Mesothelial cell of epicardium (in vitro differentiated cells): ENCODE results near the gene RARG. TPM values are rescaled to one million over a fixed set of nuclear protein-coding genes. Genes with fewer than 3 reads are reported as not detected.
A peak's percentile ranks its signal among the peaks of the same experiment; 100 is the strongest.

Experiments used
- DNase-seq, 2 experiments: peaks; one replicate each; pipeline ENCODE4 v3.0.0; 2021; ENCODE audit warnings: low spot score in 2 of 2; ENCODE audit not compliant: unreplicated experiment in 2 of 2
- H3K27ac Mint-ChIP-seq: 2 replicates; pipeline ENCODE4 v1.8.0; 2021; ENCODE audit warnings: mixed read lengths
- H3K27me3 Mint-ChIP-seq: 2 replicates; pipeline ENCODE4 v1.8.0; 2021; ENCODE audit warnings: low read depth, mixed read lengths
- H3K36me3 Mint-ChIP-seq: 2 replicates; pipeline ENCODE4 v1.8.0; 2021; ENCODE audit warnings: mixed read lengths
- H3K4me1 Mint-ChIP-seq: 2 replicates; pipeline ENCODE4 v1.8.0; 2021; ENCODE audit warnings: mixed read lengths
- H3K4me3 Mint-ChIP-seq: 2 replicates; pipeline ENCODE4 v1.8.0; 2021; ENCODE audit warnings: mild to moderate bottlenecking, moderate library complexity, mixed read lengths
- H3K9me3 Mint-ChIP-seq: 2 replicates; pipeline ENCODE4 v1.8.0; 2021; ENCODE audit warnings: mixed read lengths
- CTCF ChIP-seq: fragments of 200-600 bp; sonication (generic); IDR thresholded peaks from one replicate; pipeline ENCODE4 v1.5.0; 2021; ENCODE audit warnings: antibody characterized with exemption; ENCODE audit not compliant: unreplicated experiment
- total RNA-seq: library from RNA; stranded (reverse); gene quantifications from 3 replicates; pipeline ENCODE4 v1.2.1, GENCODE V29; 2021

RARG gene
- total RNA-seq, 1 donor from 2014 or later, result 72.2 TPM

GRCh38 chr12:53224061-53224896, 7.7 kb downstream of the RARG start:
- H3K9me3 Mint-ChIP-seq, result no peaks in the 10 kb centered on the region

GRCh38 chr12:53223389-53224060, 8.5 kb downstream of the RARG start:
- H3K27ac Mint-ChIP-seq, result peak overlapping the region; percentile 96
- H3K9me3 Mint-ChIP-seq, result no peaks in the 10 kb centered on the region
- H3K36me3 Mint-ChIP-seq, result peaks cover 7% of the 10 kb centered on the region
- TF ChIP-seq CTCF, result no peak
- no peaks in the 10 kb centered on the region for H3K27me3 Mint-ChIP-seq
- H3K4me1 Mint-ChIP-seq, result peaks cover 55% of the 10 kb centered on the region
- H3K4me3 Mint-ChIP-seq, result peak overlapping the region; percentile 53
- DNase-seq, result no peak

More at GRCh38 chr12:53224061-53224896, 7.7 kb downstream of the RARG start:
- Mint-ChIP-seq H3K27ac (peak overlapping the region; percentile 90), H3K27me3 (no peaks in the 10 kb centered on the region), H3K36me3 (peaks cover 9% of the 10 kb centered on the region), H3K4me3 (peak overlapping the region; percentile 42), H3K4me1 (peaks cover 52% of the 10 kb centered on the region)
- no peak for DNase-seq
- TF ChIP-seq CTCF, result peak; percentile 39

GRCh38 chr12:53222806-53223261, 9.2 kb downstream of the RARG start:
- no peak for DNase-seq
- peaks cover 62% of the 10 kb centered on the region for H3K4me1 Mint-ChIP-seq

GRCh38 chr12:53222170-53222721, 9.8 kb downstream of the RARG start:
- Mint-ChIP-seq H3K4me3 (peak overlapping the region; percentile 53), H3K36me3 (peaks cover 4% of the 10 kb centered on the region), H3K27me3 (no peaks in the 10 kb centered on the region), H3K27ac (peak overlapping the region; percentile 96), H3K4me1 (peaks cover 68% of the 10 kb centered on the region), H3K9me3 (no peaks in the 10 kb centered on the region)
- no peak for DNase-seq
- TF ChIP-seq CTCF, result no peak

More at GRCh38 chr12:53222806-53223261, 9.2 kb downstream of the RARG start:
- H3K9me3 Mint-ChIP-seq, result no peaks in the 10 kb centered on the region
- TF ChIP-seq CTCF, result no peak
- peak overlapping the region; percentile 96 for H3K27ac Mint-ChIP-seq
- no peaks in the 10 kb centered on the region for H3K27me3 Mint-ChIP-seq
- peaks cover 4% of the 10 kb centered on the region for H3K36me3 Mint-ChIP-seq
- peak overlapping the region; percentile 53 for H3K4me3 Mint-ChIP-seq

- no peaks in the 10 kb centered on the region for H3K36me3 Mint-ChIP-seq
- no peaks in the 10 kb centered on the region for H3K9me3 Mint-ChIP-seq
- TF ChIP-seq CTCF, result no peak
- peak overlapping the region; percentile 94 for H3K4me3 Mint-ChIP-seq
- peaks cover 72% of the 10 kb centered on the region for H3K4me1 Mint-ChIP-seq
- no peaks in the 10 kb centered on the region for H3K27me3 Mint-ChIP-seq
- DNase-seq, result peak; percentile 62 to 76
- peak overlapping the region; percentile 99 for H3K27ac Mint-ChIP-seq
These were observed 10.6 kb downstream of the RARG start for GRCh38 chr12:53221203-53222080.
